SHP77 (cell line): ENCODE data around the gene TMEM63A.
A peak's percentile ranks its signal among the peaks of the same experiment; 100 is the strongest.
"Not testable (repeated sequence)": the region's sequence is repeated elsewhere in the genome, so short reads cannot be mapped to it uniquely, and the experiment has no call there.

Source experiments
- DNase-seq, 2 experiments: peaks; one replicate each; lab custom pipeline; 2025; lab: John Stamatoyannopoulos, UW

The TMEM63A gene

DNA sequence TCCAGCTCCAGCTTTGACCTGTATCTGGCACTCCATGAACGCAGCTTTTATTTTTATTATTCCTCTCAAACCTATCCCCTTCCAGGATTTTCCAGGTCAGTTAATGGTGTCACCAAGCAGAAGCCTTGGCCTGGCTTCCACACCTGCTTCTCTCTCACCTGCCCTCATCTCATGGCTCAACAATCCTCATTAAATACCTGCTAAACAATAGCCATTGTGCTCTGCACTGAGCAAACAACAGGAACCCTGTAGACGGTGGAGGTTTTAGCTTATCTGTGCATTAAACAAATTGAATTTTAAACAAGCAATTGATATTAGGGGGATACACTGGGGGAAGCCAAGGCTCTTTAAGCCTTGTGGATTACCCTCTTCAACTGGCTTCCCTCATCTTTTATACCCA lies 26.6 kb upstream of the TMEM63A start:
- no peak for DNase-seq

DNA sequence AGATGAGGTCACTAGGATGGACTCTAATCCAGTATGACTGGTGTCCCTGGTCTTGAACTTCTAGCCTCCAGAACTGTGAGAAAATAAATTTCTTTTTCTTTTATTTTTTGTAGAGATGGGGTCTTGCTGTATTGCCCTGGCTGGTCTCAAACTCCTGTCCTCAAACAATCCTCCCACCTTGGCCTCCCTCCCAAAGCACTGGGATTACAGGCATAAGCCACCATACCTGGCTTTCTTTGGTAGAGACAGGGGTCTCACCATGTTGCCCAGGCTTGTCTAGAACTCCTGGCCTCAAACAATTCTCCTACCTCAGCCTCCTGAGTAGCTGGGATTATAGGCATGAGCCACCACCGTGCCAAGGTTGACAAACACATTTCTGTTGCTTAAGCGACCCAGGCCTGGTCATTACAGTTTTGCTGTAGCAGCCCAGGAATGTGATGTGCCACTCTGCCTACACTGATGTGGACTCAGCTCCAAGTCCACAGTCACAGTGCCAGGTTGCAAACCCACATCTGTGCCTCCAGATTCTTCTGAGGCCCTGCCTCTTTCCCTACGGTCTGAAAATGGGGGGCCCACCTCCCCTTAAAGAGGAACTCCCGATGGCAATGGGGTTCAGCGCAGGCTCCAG lies 25.9 kb upstream of the TMEM63A start:
- no peak for DNase-seq

DNA sequence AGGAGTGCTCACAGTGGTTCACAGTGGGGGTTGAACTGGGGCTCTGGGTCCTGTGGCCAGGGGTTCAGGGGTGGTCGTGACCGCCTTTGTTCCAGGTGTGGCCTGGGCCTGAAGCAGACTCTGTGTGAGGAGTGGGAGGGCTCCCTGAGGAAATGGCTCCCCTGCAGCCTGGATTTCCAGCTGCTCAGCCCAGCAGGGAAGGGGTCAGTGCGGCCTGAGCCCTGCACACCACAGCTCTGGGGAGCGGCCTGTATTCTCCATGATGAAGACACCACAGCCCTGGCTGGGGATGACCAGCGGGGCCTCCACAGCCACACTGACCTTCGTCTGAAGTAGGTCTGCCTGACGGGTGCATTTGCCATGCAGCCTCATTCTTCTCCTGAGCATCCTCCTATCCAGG lies 25.2 kb upstream of the TMEM63A start:
- DNase-seq, result no peak

DNA sequence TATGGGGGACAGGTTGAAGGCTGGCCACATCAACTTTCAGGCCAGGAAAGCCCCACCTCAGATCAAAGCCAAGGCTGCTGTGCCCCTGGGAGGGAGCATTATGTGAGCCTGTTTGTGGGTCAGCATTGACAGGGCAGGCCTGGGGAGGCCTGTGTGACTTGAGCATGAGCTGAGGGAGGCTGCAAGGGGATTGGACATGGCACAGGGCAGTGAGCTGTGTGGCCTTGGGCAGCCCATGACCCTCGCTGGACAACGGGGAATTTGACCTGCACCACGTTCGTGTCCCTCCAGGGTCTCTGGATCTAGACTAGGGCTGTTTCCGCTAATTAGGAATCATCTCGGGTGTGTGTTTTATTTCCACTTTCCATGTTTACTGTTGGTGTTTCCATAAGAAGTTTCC lies 24.3 kb upstream of the TMEM63A start:
- DNase-seq, result no peak

DNA sequence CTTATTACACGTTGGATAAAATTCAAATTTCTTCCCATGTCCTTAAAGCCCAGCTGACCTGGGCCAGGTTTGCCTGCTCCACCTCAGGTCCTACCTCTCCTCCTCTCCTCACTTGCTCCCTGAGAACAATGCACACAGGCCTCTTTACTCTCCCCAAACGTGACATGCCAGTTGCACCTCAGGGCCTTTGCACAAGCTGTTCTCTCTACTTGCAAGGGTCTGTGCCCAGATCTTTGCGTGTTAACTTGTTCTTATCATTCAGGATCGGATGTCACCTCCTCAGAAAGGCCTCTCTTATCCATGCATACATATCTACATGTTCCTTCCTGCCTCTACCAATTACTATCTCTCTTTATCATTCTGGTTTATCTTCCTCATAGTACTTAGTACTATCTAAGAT lies 21.4 kb upstream of the TMEM63A start:
- no peak for DNase-seq

DNA sequence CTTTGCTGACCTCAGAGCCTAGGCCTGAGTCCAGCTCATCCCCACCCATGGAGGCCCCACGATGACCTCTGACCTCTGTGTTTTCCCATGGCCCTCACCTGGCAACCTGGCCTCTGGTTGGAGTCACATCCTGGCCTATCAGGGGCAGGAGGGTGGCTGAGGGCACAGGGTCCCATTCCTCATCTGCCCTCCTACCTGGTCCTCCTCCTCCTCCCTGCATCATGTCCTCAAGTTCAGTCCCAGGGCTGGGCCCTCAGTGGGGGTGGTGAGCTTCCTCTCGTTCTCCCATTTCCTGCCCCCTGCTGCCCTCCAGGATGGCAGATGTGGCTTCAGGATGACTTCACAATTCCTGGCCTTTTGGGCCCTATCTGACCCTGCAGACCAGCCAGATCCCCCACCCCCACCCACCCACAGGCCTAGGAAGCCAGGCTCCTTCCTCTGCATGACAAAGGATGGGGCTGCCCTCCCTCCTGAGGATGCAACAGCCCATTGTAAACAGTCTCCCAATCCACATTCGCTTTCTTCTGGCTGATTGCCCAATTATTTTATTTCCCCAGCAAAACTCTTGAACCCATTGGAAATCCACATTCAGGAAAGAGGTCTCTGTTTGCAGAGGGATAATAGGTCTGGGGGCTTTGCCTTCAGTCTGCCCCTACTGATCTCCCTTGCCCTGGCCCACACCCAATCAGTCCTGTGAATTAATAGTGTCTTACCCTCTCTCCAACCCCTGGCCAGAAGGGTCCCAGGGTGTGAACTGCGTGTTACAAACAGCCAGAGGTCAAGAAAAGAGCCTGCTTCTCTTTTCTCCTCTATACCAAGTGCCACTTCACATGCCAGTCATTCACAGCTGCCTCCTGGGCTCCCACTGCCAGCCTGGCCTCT lies 17.1 kb upstream of the TMEM63A start:
- no peak for DNase-seq

DNA sequence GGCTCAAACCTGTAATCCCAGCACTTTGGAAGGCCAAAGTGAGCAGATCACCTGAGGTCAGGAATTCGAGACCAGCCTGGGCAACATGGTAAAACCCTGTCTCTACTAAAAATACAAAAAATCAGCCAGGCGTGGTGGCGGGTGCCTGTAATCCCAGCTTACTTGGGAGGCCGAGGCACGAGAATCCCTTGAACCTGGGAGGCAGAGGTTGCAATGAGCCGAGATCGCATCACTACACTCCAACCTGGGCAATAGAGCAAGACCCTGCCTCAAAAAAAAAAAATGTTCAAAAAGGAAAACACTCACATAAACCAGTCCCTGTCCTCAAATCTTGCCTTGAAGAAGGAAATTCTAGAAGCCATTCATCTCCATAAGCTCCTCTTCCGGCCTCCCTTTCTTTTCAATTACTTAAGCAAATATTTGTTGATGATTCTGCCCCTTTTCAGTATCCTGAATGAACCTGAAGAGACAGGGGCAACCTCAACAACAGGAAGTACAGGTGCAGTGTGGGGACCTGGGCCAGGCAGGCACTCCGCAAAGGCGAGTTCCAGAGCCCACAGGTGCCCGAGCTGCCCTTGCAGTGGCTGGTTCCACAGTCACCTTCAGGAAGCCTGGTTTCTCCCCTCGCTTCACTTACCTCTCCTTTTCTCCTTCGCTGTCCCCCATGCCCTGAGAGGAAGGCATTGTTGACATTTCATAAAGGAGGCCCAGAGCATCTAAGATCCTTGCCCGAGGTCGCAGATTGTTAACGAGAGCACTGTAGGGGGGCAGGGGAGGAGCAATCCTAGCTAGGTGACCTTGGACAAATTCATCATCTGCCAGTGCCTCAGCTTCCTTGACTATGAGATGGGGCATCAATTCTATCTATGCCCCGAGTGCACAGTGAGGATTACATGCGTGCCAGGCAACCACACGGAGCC lies 15.7 kb upstream of the TMEM63A start:
- DNase-seq, result no peak

- peak in 1 of 2 experiments; percentile 17 for DNase-seq
Measured at GRCh38 chr1:225896937-225897549, 14.9 kb upstream of the TMEM63A start.

- DNase-seq, result no peak
Measured at GRCh38 chr1:225896494-225896893, 14.3 kb upstream of the TMEM63A start.

- DNase-seq, result no peak
Measured at GRCh38 chr1:225892307-225892706, 10.1 kb upstream of the TMEM63A start.

DNA sequence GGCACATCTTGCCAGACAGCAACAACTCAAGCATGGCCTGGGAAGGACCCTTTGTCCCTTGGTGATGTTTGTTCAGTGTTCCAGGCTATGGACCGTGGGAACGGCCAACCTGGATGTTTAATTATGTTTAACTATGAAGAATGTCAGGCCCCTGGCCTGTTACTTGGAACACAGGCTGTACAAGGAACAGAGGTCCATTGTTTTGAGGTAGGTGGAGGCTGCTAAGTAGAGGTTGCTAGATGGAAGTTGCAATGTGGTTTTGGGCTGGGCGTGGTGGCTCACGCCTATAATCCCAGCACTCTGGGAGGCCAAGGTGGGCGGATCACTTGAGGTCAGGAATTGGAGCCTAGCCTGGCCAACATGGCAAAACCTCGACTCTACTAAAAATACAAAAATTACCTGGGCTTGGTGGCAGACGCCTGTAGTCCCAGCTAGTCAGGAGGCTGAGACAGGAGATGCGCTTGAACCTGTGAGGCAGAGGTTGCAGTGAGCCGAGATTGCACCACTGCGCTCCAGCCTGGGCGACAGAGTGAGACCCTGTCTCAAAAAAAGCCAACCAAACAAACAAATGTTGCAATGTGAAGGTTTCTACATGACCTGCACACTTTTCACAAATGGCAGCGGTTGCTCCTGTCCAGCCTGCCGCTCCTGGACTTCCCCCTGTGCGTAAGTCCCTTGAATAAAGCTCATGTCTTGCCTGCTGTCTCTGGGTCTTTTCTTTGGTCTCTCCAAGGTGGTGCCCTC lies 9.2 kb upstream of the TMEM63A start:
- no peak for DNase-seq

- no peak for DNase-seq
Measured at GRCh38 chr1:225890346-225891228, 8.4 kb upstream of the TMEM63A start.

GRCh38 chr1:225889743-225890142 lies 7.6 kb upstream of the TMEM63A start:
- DNase-seq, result no peak

GRCh38 chr1:225888898-225889601 lies 6.9 kb upstream of the TMEM63A start, which contains the start of gene LEFTY1:
TSS of gene LEFTY1 (minus strand) at chr1:225889146. CDS start at chr1:225889066, 80 bp downstream.
- DNase-seq, result no peak

GRCh38 chr1:225888289-225888897 lies 6.2 kb upstream of the TMEM63A start:
- DNase-seq, result no peak

DNA sequence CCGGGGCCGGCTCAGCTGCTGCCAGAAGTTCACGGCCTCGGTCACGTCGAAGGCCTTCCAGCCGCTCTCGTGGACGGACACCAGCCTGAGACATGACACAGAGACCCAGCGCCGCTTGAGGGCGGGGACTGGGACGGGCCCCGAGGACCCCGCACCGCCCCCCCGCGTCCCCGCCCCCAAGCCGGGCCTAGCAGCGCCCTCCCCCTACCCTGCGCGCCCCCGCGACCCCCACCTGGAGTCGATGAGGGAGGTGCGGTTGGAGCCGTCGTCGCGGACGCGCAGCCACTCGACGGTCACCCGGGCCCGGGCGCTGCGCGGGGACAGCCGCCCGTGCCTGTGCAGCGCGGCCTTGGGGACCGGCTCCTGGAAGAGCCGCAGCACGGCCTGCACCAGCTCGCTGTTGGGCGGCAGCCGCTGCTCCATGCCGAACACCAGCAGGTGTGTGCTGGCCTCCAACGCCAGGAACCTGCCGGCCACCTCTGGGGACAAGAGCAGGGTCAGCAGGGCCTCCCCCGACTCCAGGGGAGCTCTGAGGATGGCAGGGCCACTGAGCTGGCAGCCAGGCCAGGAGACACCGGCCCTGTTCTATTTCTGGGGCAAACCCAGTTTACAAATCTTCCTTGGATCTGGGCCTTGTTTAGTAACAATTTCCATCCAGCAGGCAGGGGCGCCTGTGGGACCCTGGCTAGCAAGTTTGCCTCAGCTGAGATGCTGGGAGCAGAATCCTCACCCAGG lies 5.5 kb upstream of the TMEM63A start:
- DNase-seq, result not testable (repeated sequence)

DNA sequence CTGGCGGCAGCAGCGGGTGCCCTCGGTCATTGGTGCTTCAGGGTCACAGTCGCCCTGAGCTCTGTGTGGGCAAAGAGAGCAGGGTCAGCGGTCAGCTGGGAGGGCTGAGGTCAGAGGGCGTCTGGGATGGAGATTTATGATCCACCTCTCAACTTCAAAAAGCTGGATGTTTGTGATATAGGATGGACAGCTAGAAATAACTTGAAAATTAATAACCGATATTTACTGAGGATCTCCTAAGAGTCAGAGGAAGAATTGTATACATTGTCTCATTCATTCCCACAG lies 4.8 kb upstream of the TMEM63A start:
- DNase-seq, result no peak

DNA sequence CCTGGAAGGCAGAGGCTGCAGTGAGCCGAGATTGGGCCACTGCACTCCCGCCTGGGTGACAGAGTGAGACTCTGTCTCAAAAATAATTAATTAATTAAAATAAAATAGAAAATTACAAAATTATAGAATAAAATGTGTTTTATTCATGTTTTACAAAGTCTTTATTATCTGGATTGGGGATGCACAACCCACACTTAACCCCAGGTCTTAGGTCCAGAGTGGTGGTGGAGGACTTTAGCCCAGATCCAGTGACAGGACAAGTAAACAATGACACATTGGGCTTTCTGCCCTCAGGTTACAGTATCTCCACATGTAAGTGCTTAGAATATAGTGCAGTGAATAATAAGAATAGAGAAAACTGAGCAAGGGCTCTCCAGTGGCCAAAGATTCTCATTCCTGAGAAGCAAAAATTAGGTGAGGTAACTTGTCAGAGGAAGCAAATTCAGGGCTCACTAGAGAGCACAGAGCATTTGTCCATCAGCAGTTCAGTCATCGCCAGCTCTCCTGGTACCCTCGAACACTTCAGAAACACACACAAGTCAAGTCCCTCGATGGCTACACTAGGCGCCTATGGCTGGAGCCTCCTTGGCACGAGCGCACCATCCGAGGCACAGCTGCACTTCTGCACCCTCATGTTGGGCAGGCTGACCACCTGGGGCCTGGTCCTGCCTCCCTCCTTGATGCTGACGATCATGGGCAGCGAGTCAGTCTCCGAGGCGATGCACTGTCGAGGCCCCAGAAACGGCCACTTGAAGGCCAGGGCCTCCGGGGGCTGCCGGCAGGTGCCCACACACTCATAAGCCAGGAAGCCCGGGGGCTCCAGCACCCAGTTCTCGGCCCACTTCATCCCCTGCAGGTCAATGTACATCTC lies 4.2 kb upstream of the TMEM63A start:
- DNase-seq, result no peak
